Effector memory CD4-positive, alpha-beta T cell (primary cell): ENCODE measurements around the gene SHISA3.

Source experiments
- DNase-seq, 3 donors: peaks; one replicate each; pipeline ENCODE4 v3.0.0-alpha.2; 2020
- H3K27ac ChIP-seq: 2 replicates; pipeline ENCODE4 v1.7.0; 2013; ENCODE audit warnings: mild to moderate bottlenecking, low read length, moderate library complexity; ENCODE audit not compliant: insufficient read depth, poor library complexity, severe bottlenecking
- H3K27me3 ChIP-seq: replicated peaks from 2 replicates; pipeline ENCODE4 v1.7.0; 2013; ENCODE audit warnings: mild to moderate bottlenecking, low read length; ENCODE audit not compliant: insufficient read depth, control insufficient read depth, poor library complexity, severe bottlenecking
- H3K36me3 ChIP-seq: 2 replicates; pipeline ENCODE4 v1.7.0; 2013; ENCODE audit warnings: mild to moderate bottlenecking, low read length, moderate library complexity; ENCODE audit not compliant: control insufficient read depth, insufficient read depth
- H3K4me1 ChIP-seq: 2 replicates; pipeline ENCODE4 v1.7.0; 2013; ENCODE audit warnings: low read length, mild to moderate bottlenecking; ENCODE audit not compliant: control insufficient read depth, insufficient read depth, poor library complexity, severe bottlenecking
- H3K4me3 ChIP-seq: 2 replicates; pipeline ENCODE4 v1.7.0; 2013; ENCODE audit warnings: low read length, low read depth, mild to moderate bottlenecking; ENCODE audit not compliant: insufficient read depth, poor library complexity, severe bottlenecking
- H3K9me3 ChIP-seq: 2 replicates; pipeline ENCODE4 v1.7.0; 2013; ENCODE audit warnings: mild to moderate bottlenecking, low read length, moderate library complexity; ENCODE audit not compliant: control insufficient read depth

The SHISA3 gene

DNA sequence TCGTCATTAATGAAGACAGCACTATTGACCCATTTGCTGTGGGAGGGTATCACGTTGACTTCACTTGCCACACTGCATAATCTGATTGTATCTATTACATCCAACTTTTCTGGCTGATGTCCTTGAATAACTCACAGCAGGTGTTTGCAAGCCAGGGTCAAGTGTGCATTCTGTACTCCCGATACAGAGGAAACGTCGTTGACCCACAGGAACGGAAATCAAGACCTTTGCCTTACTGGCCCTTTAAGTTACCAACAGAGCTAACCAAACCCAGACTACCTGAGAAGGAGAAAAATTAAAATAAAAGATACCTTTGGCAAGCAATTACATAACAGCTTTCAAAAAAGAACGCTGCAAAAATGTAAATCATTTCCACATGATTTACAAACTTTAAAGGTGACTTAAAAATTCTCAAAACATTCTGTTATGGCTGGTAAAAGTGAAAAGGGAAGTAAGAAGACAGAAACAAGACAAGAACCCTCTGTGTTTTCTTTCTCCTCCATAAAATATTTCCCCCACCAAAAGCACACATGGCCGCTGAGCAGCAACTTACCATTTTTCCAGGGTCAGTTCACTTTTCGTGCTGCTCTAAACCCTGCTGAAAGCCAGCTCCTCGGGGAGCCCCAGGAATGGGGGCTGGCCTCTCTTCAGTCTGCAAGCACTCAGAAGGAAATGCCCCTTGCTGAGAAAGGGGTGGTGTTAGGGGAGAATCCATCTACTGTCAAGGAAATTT is 6.5 kb upstream of the SHISA3 start:
- Histone ChIP-seq H3K9me3 (no peaks in the 10 kb centered on the region), H3K27ac (no peak overlapping the region), H3K27me3 (no peaks in the 10 kb centered on the region), H3K4me1 (no peaks in the 10 kb centered on the region), H3K4me3 (no peak overlapping the region), H3K36me3 (no peaks in the 10 kb centered on the region)
- DNase-seq = no peak

DNA sequence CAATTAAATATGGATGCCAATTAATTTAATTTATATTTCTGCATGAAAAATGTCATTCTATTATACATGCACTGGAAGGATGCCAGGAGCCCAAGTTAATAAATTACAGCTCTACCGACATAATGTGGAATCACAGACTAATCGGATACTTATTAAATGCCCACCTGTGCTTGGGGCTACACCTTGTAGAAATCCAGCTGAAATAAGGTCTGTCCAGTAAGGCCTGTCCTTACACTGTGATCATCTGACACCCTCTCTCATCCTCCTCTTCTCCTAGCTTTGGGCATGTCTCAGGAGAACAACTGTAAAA is 6.0 kb upstream of the SHISA3 start:
- DNase-seq = no peak
- no peaks in the 10 kb centered on the region for H3K4me1 ChIP-seq
- no peaks in the 10 kb centered on the region for H3K36me3 ChIP-seq
- no peak overlapping the region for H3K4me3 ChIP-seq
- H3K27me3 ChIP-seq = peaks cover 1% of the 10 kb centered on the region
- no peak overlapping the region for H3K27ac ChIP-seq
- H3K9me3 ChIP-seq = no peaks in the 10 kb centered on the region

GRCh38 chr4:42391981-42392380 is 5.3 kb upstream of the SHISA3 start:
- Histone ChIP-seq H3K4me1 (no peaks in the 10 kb centered on the region), H3K27me3 (peaks cover 3% of the 10 kb centered on the region), H3K36me3 (no peaks in the 10 kb centered on the region), H3K9me3 (no peaks in the 10 kb centered on the region), H3K27ac (no peak overlapping the region), H3K4me3 (no peak overlapping the region)
- no peak for DNase-seq

DNA sequence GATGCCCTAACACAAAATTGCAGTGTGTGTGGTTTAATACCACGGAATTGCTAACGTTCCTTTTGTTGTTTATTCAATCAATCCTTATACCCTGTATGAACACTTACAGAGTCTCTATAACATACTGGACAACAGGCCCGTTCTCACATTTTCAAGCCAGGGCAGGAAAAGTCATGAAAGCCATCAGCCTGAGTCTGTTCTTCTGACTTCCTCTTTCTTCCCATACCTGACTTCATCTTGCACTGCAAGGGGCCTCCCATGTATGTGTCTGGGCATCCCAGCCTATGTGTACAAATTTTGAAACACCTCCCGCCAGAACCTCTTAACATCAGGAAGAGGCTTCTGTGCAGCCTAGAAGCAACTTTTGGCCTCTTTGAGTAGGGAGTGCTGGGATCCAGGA is 4.9 kb upstream of the SHISA3 start:
- H3K36me3 ChIP-seq = no peaks in the 10 kb centered on the region
- H3K4me3 ChIP-seq = no peak overlapping the region
- H3K27ac ChIP-seq = no peak overlapping the region
- no peaks in the 10 kb centered on the region for H3K9me3 ChIP-seq
- H3K4me1 ChIP-seq = no peaks in the 10 kb centered on the region
- H3K27me3 ChIP-seq = peaks cover 3% of the 10 kb centered on the region
- DNase-seq = no peak

DNA sequence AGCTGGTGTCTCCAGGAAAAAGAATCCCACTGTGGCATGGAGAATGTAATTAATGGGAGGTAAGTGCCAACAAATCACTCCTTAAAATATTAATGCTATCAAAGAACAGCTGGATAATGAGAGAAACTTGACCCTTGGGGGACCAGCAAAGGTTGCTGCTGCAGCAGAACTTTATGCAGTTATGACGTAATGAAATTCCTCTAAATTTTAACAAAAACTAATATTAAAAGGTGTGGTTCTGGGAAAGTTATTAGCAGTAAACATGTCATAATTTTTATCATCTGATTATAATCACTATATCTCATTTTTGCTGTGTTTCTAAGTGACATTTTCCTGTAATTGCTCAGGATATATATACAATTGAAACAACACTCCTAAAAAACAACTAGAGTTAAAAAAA is 1.7 kb upstream of the SHISA3 start:
- no peaks in the 10 kb centered on the region for H3K9me3 ChIP-seq
- H3K4me1 ChIP-seq = peaks cover 17% of the 10 kb centered on the region
- H3K27ac ChIP-seq = no peak overlapping the region
- H3K27me3 ChIP-seq = peaks cover 14% of the 10 kb centered on the region
- DNase-seq = no peak
- H3K4me3 ChIP-seq = no peak overlapping the region
- no peaks in the 10 kb centered on the region for H3K36me3 ChIP-seq

DNA sequence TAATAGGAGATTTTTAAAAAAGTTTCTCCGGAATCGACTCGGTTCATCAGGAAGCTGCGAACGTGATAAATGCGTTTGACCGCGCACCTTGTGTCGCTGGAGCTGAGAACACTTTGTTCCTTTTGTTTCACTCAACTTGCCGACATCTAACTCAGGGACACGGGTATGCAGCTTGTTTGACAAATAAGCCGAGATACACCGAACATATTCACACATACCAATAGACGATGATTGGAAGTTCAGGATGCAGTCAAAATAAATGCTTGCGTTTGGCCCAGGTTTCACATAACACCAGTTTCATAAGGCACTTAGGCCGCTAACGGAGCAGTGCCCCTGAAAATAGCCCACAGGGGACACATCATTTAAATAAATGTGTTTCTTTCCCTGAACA is 932 bp upstream of the SHISA3 start:
- H3K27me3 ChIP-seq = peaks cover 14% of the 10 kb centered on the region
- peaks cover 17% of the 10 kb centered on the region for H3K4me1 ChIP-seq

GRCh38 chr4:42397635-42398170 is 415 bp downstream of the SHISA3 start:
- Histone ChIP-seq H3K36me3 (no peaks in the 10 kb centered on the region), H3K9me3 (no peaks in the 10 kb centered on the region), H3K4me1 (peaks cover 17% of the 10 kb centered on the region), H3K27me3 (peaks cover 14% of the 10 kb centered on the region), H3K4me3 (peak overlapping the region; percentile 48), H3K27ac (no peak overlapping the region)
- no peak for DNase-seq

More for the DNA sequence above, 932 bp upstream of the SHISA3 start:
- Histone ChIP-seq H3K9me3 (no peaks in the 10 kb centered on the region), H3K4me3 (no peak overlapping the region), H3K36me3 (no peaks in the 10 kb centered on the region), H3K27ac (no peak overlapping the region)
- no peak for DNase-seq

GRCh38 chr4:42398171-42398870 is 1.0 kb downstream of the SHISA3 start:
- H3K4me1 ChIP-seq = peaks cover 17% of the 10 kb centered on the region
- H3K27ac ChIP-seq = no peak overlapping the region
- peak overlapping the region; percentile 48 for H3K4me3 ChIP-seq
- peaks cover 14% of the 10 kb centered on the region for H3K27me3 ChIP-seq
- H3K36me3 ChIP-seq = no peaks in the 10 kb centered on the region
- no peak for DNase-seq
- no peaks in the 10 kb centered on the region for H3K9me3 ChIP-seq

DNA sequence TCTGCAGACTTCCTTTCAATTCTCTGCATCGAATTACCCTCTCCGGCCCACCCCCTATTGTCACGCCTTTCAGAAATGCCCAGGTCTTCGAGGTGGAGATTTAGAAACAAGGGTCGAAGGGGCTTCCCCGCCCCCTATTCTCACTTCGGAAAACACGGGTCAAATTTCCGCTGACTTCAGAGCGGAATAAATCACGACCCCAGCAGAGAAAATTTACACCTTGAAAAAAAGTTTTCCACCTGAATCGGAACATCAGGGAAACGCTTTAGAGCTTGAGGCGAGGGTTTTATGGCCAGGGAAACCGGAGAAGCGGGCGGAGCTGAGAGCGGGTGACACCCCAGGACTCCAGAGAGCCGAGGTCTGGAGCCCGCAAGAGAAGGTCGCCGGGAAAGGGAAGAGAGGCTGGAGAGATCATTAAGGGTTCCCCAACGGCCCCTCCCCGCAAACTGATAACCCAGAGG is 1.6 kb downstream of the SHISA3 start:
- DNase-seq = no peak
- peaks cover 14% of the 10 kb centered on the region for H3K27me3 ChIP-seq
- no peaks in the 10 kb centered on the region for H3K36me3 ChIP-seq
- H3K9me3 ChIP-seq = no peaks in the 10 kb centered on the region
- peak overlapping the region; percentile 48 for H3K4me3 ChIP-seq
- H3K4me1 ChIP-seq = peaks cover 17% of the 10 kb centered on the region
- no peak overlapping the region for H3K27ac ChIP-seq

DNA sequence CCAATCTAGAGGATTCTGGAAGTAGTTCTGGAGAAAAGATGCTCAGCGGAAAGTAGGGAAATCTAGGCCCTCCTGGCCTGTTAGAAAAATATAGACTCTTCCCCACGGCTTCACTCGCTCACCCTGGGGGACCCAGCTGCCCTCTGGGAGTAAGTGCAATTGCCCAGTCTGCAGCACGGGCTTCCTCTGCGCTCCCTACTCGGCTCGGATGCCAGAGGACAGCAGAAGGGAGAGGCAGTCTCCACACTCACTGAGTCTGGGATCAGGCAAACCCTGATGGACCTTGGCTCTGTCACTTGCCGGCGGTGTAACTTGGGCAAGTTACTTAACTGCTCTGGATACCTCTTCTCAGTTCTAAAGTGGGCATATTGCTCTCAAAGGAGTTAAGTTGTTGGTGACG is 2.1 kb downstream of the SHISA3 start:
- Histone ChIP-seq H3K36me3 (no peaks in the 10 kb centered on the region), H3K4me3 (no peak overlapping the region), H3K4me1 (peaks cover 17% of the 10 kb centered on the region), H3K27me3 (peaks cover 14% of the 10 kb centered on the region), H3K9me3 (no peaks in the 10 kb centered on the region), H3K27ac (no peak overlapping the region)
- no peak for DNase-seq
